Measurements from ENCODE around the gene PRKRIP1. TPM values are rescaled to one million over a fixed set of nuclear protein-coding genes. Genes with fewer than 3 reads are reported as not detected.
"Not testable (repeated sequence)": the region's sequence is repeated elsewhere in the genome, so short reads cannot be mapped to it uniquely, and the experiment has no call there.

Gene PRKRIP1
- polyA plus RNA-seq, 1 experiment, result 13.1 TPM

GRCh38 chr7:102398543-102398942, 2.4 kb downstream of the PRKRIP1 start:
- H3K9me3 ChIP-seq (ENCODE audit: control insufficient read depth, insufficient read depth, low read length), result no peaks in the 10 kb centered on the region; the same call in 1 of the 2 replicates
- no peak overlapping the region for H3K27ac ChIP-seq (ENCODE audit: low read depth, low read length)
- POLR2A ChIA-PET, result no interaction called here
- H3K4me3 ChIP-seq (ENCODE audit: low read depth, low read length), result no peak overlapping the region
- CTCF ChIA-PET, result no interaction called here
- DNase-seq (ENCODE audit: low read depth, low spot score), result no peak
- H3K27me3 ChIP-seq (ENCODE audit: control insufficient read depth, insufficient read depth, low read length), result no peaks in the 10 kb centered on the region
- TF ChIP-seq CTCF (IDR thresholded peaks at IDR 0.05; ENCODE audit: low read depth, low read length), result no peak

GRCh38 chr7:102400360-102400759, 4.2 kb downstream of the PRKRIP1 start:
- H3K27ac ChIP-seq (ENCODE audit: low read depth, low read length), result no peak overlapping the region
- CTCF ChIA-PET, result interaction anchor here (0.6 to 1.5 kb wide), 3 partner anchors 12 to 66 kb away, joined by 3 to 13 read pairs (median 3); no protein-coding TSS in a partner anchor
- no peak for TF ChIP-seq CTCF (IDR thresholded peaks at IDR 0.05; ENCODE audit: low read depth, low read length)
- no peaks in the 10 kb centered on the region for H3K27me3 ChIP-seq (ENCODE audit: control insufficient read depth, insufficient read depth, low read length)
- H3K9me3 ChIP-seq (ENCODE audit: control insufficient read depth, insufficient read depth, low read length), result no peaks in the 10 kb centered on the region; the same call in 1 of the 2 replicates
- POLR2A ChIA-PET, result no interaction called here
- DNase-seq (ENCODE audit: low read depth, low spot score), result no peak
- H3K4me3 ChIP-seq (ENCODE audit: low read depth, low read length), result no peak overlapping the region

- POLR2A ChIA-PET, result no interaction called here
- Histone ChIP-seq H3K27me3 (ENCODE audit: control insufficient read depth, insufficient read depth, low read length) (no peaks in the 10 kb centered on the region), H3K9me3 (ENCODE audit: control insufficient read depth, insufficient read depth, low read length) (no peaks in the 10 kb centered on the region), H3K4me3 (ENCODE audit: low read depth, low read length) (no peak overlapping the region), H3K27ac (ENCODE audit: low read depth, low read length) (no peak overlapping the region)
- TF ChIP-seq CTCF (IDR thresholded peaks at IDR 0.05; ENCODE audit: low read depth, low read length), result no peak
- CTCF ChIA-PET, result no interaction called here
- no peak for DNase-seq (ENCODE audit: low read depth, low spot score)
Measured at GRCh38 chr7:102403563-102403962, 7.4 kb downstream of the PRKRIP1 start.

GRCh38 chr7:102404005-102404861, 8.1 kb downstream of the PRKRIP1 start:
- peak; percentile 61 for TF ChIP-seq CTCF (IDR thresholded peaks at IDR 0.05; ENCODE audit: low read depth, low read length)
- H3K9me3 ChIP-seq (ENCODE audit: control insufficient read depth, insufficient read depth, low read length), result no peaks in the 10 kb centered on the region
- no peak overlapping the region for H3K27ac ChIP-seq (ENCODE audit: low read depth, low read length)
- DNase-seq (ENCODE audit: low read depth, low spot score), result no peak
- no peaks in the 10 kb centered on the region for H3K27me3 ChIP-seq (ENCODE audit: control insufficient read depth, insufficient read depth, low read length)
- no peak overlapping the region for H3K4me3 ChIP-seq (ENCODE audit: low read depth, low read length)
- CTCF ChIA-PET, result interaction anchor here (0.6 to 2.0 kb wide), 6 partner anchors 8 to 1220 kb away, joined by 3 to 11 read pairs (median 3); partner anchors contain the start of gene PRKRIP1
- POLR2A ChIA-PET, result interaction anchor here (0.6 kb wide), 1 partner anchor 8 kb away, joined by 3 read pairs; the partner anchor contains the start of gene PRKRIP1

GRCh38 chr7:102404862-102405188, 8.7 kb downstream of the PRKRIP1 start:
- H3K27ac ChIP-seq (ENCODE audit: low read depth, low read length); H3K9me3 ChIP-seq (ENCODE audit: control insufficient read depth, insufficient read depth, low read length); H3K27me3 ChIP-seq (ENCODE audit: control insufficient read depth, insufficient read depth, low read length); H3K4me3 ChIP-seq (ENCODE audit: low read depth, low read length); DNase-seq (ENCODE audit: low read depth, low spot score): not testable (repeated sequence)
- ChIA-PET CTCF (interaction anchor here (0.6 to 2.0 kb wide), 6 partner anchors 8 to 1220 kb away, joined by 3 to 11 read pairs (median 3); partner anchors contain the start of gene PRKRIP1), POLR2A (interaction anchor here (0.6 kb wide), 1 partner anchor 9 kb away, joined by 3 read pairs; the partner anchor contains the start of gene PRKRIP1)

Measured in AG04450 (cell line).